ENCODE results near the gene FRMD5. TPM values are rescaled to one million over a fixed set of nuclear protein-coding genes. Genes with fewer than 3 reads are reported as not detected.

The FRMD5 gene
- total RNA-seq, 4 donors from 2014 or later = 2.9 to 5.4 (median 3.8) TPM

DNA sequence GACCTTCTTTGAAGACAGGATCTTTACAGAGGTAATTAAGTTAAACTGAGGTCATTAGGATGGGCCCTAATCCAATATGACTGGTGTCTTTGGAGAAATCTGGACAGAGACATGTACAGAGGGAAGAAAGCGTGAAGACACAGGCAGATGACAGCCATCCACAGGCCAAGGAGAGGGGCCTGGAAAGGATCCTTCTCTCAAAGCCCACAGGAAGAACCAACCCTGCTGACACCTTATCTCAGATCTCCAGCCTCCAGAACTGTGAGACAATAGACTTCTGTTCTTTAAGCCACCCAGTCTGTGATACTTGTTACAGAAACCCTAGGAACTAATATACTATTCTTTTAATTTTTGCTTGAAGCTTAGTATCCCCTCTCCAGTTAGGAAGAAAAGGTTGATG is 294.1 kb downstream of the FRMD5 start:
- peaks cover 0 to 8% (median 0%) of the 10 kb centered on the region in 3 donors for H3K36me3 ChIP-seq
- no peak for DNase-seq (ENCODE audit: low spot score in 2 of 2)
- H3K4me1 ChIP-seq = peaks cover 0 to 28% (median 8%) of the 10 kb centered on the region in 4 donors
- no peak for TF ChIP-seq EP300 (IDR thresholded peaks at IDR 0.05)
- no peak for TF ChIP-seq POLR2A (IDR thresholded peaks at IDR 0.05)
- TF ChIP-seq, protein P1, sequence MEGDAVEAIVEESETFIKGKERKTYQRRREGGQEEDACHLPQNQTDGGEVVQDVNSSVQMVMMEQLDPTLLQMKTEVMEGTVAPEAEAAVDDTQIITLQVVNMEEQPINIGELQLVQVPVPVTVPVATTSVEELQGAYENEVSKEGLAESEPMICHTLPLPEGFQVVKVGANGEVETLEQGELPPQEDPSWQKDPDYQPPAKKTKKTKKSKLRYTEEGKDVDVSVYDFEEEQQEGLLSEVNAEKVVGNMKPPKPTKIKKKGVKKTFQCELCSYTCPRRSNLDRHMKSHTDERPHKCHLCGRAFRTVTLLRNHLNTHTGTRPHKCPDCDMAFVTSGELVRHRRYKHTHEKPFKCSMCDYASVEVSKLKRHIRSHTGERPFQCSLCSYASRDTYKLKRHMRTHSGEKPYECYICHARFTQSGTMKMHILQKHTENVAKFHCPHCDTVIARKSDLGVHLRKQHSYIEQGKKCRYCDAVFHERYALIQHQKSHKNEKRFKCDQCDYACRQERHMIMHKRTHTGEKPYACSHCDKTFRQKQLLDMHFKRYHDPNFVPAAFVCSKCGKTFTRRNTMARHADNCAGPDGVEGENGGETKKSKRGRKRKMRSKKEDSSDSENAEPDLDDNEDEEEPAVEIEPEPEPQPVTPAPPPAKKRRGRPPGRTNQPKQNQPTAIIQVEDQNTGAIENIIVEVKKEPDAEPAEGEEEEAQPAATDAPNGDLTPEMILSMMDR (IDR thresholded peaks at IDR 0.05) = no peak
- H3K27me3 ChIP-seq = no peaks in the 10 kb centered on the region
- no peak overlapping the region for H3K4me3 ChIP-seq
- H3K27ac ChIP-seq = peak overlapping the region in 2 of 4 donors; percentile 65 to 78
- WGBS, 2 donors = 88 to 94% methylated on average over 1 of the region's 1 CpG
- H3K9me3 ChIP-seq = no peaks in the 10 kb centered on the region

DNA sequence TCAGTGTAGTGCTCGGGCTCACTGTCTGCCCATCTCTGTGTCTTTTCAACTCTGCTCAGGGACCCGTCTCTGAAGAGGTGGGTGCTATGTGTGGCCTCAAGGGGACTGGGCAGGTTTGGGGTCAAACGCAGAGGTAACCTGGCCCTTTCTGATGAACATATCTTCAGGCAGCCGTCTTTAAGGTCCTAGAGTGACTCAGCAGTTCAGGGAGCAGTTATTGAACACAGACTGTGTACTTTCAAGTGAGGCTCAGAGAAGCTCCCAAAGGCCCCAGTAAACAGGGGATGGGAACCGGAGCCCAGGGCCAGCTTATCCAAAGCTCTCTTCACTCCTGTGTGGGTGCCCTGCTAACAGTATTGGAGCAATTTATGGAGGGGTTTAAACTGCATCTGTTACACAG is 295.1 kb downstream of the FRMD5 start:
- WGBS, 2 donors = 67 to 69% methylated on average over 3 to 5 of the region's 5 CpGs
- no peaks in the 10 kb centered on the region for H3K9me3 ChIP-seq
- H3K27me3 ChIP-seq = no peaks in the 10 kb centered on the region
- peak overlapping the region in 3 of 4 donors; percentile 29 to 78 (median 53) for H3K27ac ChIP-seq
- no peak for DNase-seq (ENCODE audit: low spot score in 2 of 2)
- TF ChIP-seq, protein P1 (IDR thresholded peaks at IDR 0.05) = no peak
- TF ChIP-seq EP300 (IDR thresholded peaks at IDR 0.05) (no peak), POLR2A (IDR thresholded peaks at IDR 0.05) (no peak)
- peaks cover 0 to 28% (median 8%) of the 10 kb centered on the region in 4 donors for H3K4me1 ChIP-seq
- H3K36me3 ChIP-seq = no peaks in the 10 kb centered on the region
- no peak overlapping the region for H3K4me3 ChIP-seq

DNA sequence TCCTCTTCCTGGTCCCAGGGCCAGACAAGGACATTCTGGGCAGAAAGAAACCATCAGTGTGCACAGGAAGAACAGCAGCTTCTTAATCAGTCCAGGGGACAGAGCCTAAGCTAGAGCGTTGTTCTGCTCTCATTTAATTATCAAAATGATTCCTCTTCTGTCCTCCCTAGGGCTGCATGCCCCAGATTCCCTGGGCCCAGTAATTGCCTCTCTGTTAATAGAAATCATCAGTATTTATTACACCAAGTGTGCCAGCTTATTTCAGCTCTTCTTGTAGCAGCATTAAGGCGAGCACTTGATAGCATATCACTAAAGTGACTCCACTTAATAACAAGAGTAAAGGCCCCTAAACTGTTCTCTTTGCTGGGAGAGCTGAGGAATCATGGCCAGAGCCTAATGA is 296.2 kb downstream of the FRMD5 start:
- H3K27me3 ChIP-seq = no peaks in the 10 kb centered on the region
- H3K4me3 ChIP-seq = no peak overlapping the region
- TF ChIP-seq, protein P1 (IDR thresholded peaks at IDR 0.05) = no peak
- TF ChIP-seq POLR2A (IDR thresholded peaks at IDR 0.05) (no peak), EP300 (IDR thresholded peaks at IDR 0.05) (no peak)
- no peak for DNase-seq (ENCODE audit: low spot score in 2 of 2)
- WGBS, 2 donors = 73 to 74% methylated on average over 2 of the region's 2 CpGs
- H3K27ac ChIP-seq = peak overlapping the region in 2 of 4 donors; percentile 53 to 78
- no peaks in the 10 kb centered on the region for H3K9me3 ChIP-seq
- peaks cover 0 to 28% (median 8%) of the 10 kb centered on the region in 4 donors for H3K4me1 ChIP-seq
- no peaks in the 10 kb centered on the region for H3K36me3 ChIP-seq

DNA sequence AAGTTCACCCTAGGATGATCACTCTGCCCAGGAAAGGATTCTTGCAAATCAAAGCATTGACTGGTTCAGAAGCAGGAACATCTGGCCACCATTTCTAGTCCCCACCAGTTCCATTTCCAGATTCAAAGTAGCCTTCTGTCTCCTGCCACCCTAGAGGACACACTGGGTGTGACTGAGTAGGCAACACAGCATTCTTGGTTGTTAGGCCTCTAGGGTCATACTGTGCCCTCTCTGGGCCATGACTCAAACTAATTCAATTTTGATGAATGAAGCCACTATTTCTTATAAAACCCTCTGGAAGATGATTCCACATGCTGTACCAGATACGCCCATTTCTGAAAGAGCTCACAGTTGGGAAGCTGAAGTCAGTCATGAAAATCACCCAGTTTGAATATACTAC is 298.5 kb downstream of the FRMD5 start:
- Histone ChIP-seq H3K36me3 (no peaks in the 10 kb centered on the region), H3K9me3 (no peaks in the 10 kb centered on the region), H3K4me1 (peaks cover 0 to 20% (median 8%) of the 10 kb centered on the region in 4 donors), H3K27ac (peak overlapping the region in 2 of 4 donors; percentile 52 to 79), H3K4me3 (no peak overlapping the region), H3K27me3 (no peaks in the 10 kb centered on the region)
- no peak for DNase-seq (ENCODE audit: low spot score in 2 of 2)
- TF ChIP-seq EP300 (IDR thresholded peaks at IDR 0.05) (no peak), POLR2A (IDR thresholded peaks at IDR 0.05) (no peak)
- TF ChIP-seq, protein P1 (IDR thresholded peaks at IDR 0.05) = no peak
- WGBS, 2 donors = 47 to 58% methylated on average over 1 of the region's 1 CpG

DNA sequence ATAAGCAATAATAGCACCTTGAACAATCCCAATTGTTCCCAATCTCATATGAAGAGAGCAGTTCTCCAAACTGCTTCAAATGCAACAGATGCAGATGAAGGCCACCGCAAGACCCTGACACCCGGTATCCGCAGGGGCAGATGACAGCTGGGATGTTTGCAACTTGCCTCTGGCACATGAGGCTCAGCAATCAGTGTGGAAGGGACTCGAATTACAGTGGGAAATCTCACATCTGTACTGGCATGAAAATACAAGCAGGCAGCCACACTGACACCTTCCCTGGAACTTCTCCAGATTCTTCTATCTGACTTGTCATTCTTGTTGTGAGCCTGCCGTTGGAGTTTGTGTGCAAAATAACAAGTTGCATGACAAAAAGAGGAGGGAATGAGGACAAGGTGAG is 299.5 kb downstream of the FRMD5 start:
- H3K4me1 ChIP-seq = peaks cover 0 to 10% (median 3%) of the 10 kb centered on the region in 4 donors
- DNase-seq (ENCODE audit: low spot score in 2 of 2) = no peak
- no peaks in the 10 kb centered on the region for H3K27me3 ChIP-seq
- H3K4me3 ChIP-seq = no peak overlapping the region
- no peaks in the 10 kb centered on the region for H3K9me3 ChIP-seq
- TF ChIP-seq, protein P1 (IDR thresholded peaks at IDR 0.05) = no peak
- TF ChIP-seq EP300 (IDR thresholded peaks at IDR 0.05) (no peak), POLR2A (IDR thresholded peaks at IDR 0.05) (no peak)
- 65 to 68% methylated on average over 5 of the region's 5 CpGs for WGBS, 2 donors
- no peak overlapping the region for H3K27ac ChIP-seq
- H3K36me3 ChIP-seq = peaks cover 0 to 3% (median 0%) of the 10 kb centered on the region in 3 donors
